ENCODE data around the gene DIS3L. TPM values are rescaled to one million over a fixed set of nuclear protein-coding genes. Genes with fewer than 3 reads are reported as not detected.

The DIS3L gene
- total RNA-seq, 1 donor from 2014 or later: 27.2 TPM

- Mint-ChIP-seq H3K9me3 (no peaks in the 10 kb centered on the region), H3K27ac (no peak overlapping the region), H3K4me1 (peaks cover 20% of the 10 kb centered on the region), H3K4me3 (no peak overlapping the region), H3K36me3 (ENCODE audit: low read depth) (no peaks in the 10 kb centered on the region), H3K27me3 (no peaks in the 10 kb centered on the region)
- no peak for ATAC-seq (ENCODE audit: low read depth)
- intact Hi-C loops (cut with micrococcal nuclease): loop anchor here (5.0 kb wide), 1 partner anchor 651 kb away; no protein-coding TSS in a partner anchor
- ChIA-PET POLR2A (interaction anchor here (0.6 kb wide), 2 partner anchors 35 to 98 kb away, joined by 3 read pairs; partner anchors contain the start of genes MAP2K1 and MEGF11), CTCF (interaction anchor here (0.7 to 1.9 kb wide), 3 partner anchors 650 to 693 kb away, joined by 3 to 6 read pairs (median 4); no protein-coding TSS in a partner anchor)
- DNase-seq: no peak
- no peak for TF ChIP-seq CTCF (IDR thresholded peaks at IDR 0.05)
Measured at GRCh38 chr15:66288551-66289185, 4.7 kb upstream of the DIS3L start.

- Mint-ChIP-seq H3K36me3 (ENCODE audit: low read depth) (no peaks in the 10 kb centered on the region), H3K27me3 (no peaks in the 10 kb centered on the region), H3K4me1 (peaks cover 30% of the 10 kb centered on the region), H3K4me3 (no peak overlapping the region), H3K27ac (no peak overlapping the region), H3K9me3 (no peaks in the 10 kb centered on the region)
- DNase-seq (no peak), ATAC-seq (ENCODE audit: low read depth) (no peak)
- ChIA-PET POLR2A (interaction anchor here (0.7 kb wide), 1 partner anchor 98 kb away, joined by 4 read pairs; no protein-coding TSS in a partner anchor), CTCF (interaction anchor here (1.9 to 4.8 kb wide), 2 partner anchors 208 to 652 kb away, joined by 4 to 17 read pairs; no protein-coding TSS in a partner anchor)
- intact Hi-C loops (cut with micrococcal nuclease): loop anchor here (5.0 to 10.0 kb wide), 3 partner anchors 693 to 985 kb away; partner anchors contain the start of gene RNU5B-1
- no peak for TF ChIP-seq CTCF (IDR thresholded peaks at IDR 0.05)
Measured at GRCh38 chr15:66290007-66290406, 3.4 kb upstream of the DIS3L start.

DNA sequence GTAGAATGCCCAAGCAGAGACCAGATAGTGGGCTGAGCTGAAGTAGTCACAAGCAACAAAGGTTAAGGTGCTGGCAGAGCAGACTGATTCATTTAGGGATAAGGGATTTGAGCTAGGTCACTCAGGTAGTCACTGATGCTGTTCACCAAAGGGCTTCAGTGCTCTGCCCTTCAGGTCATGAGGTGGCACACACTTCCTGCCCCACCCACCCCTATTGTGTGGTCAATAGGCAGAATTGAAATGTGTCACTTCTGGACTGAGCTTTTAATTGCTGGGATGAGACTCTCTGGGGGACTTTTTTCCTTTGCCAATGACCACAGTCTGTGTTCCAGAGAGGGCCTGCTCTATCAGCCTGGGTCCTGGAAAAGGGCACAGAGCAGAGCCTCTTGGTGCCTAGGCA is 2.9 kb upstream of the DIS3L start:
- DNase-seq (no peak), ATAC-seq (ENCODE audit: low read depth) (no peak)
- POLR2A ChIA-PET: no interaction called here
- no peak for TF ChIP-seq CTCF (IDR thresholded peaks at IDR 0.05)
- CTCF ChIA-PET: interaction anchor here (1.9 to 4.8 kb wide), 2 partner anchors 208 to 652 kb away, joined by 4 to 17 read pairs; no protein-coding TSS in a partner anchor
- Mint-ChIP-seq H3K4me1 (peaks cover 30% of the 10 kb centered on the region), H3K9me3 (no peaks in the 10 kb centered on the region), H3K27ac (no peak overlapping the region), H3K36me3 (ENCODE audit: low read depth) (no peaks in the 10 kb centered on the region), H3K4me3 (no peak overlapping the region), H3K27me3 (no peaks in the 10 kb centered on the region)
- intact Hi-C loops (cut with micrococcal nuclease): loop anchor here (5.0 to 10.0 kb wide), 3 partner anchors 693 to 986 kb away; partner anchors contain the start of gene RNU5B-1

- peaks cover 4% of the 10 kb centered on the region for H3K36me3 Mint-ChIP-seq (ENCODE audit: low read depth)
- H3K4me1 Mint-ChIP-seq: peaks cover 30% of the 10 kb centered on the region
- CTCF ChIA-PET: interaction anchor here (4.8 kb wide), 1 partner anchor 207 kb away, joined by 17 read pairs; no protein-coding TSS in a partner anchor
- peak overlapping the region; percentile 82 for H3K4me3 Mint-ChIP-seq
- POLR2A ChIA-PET: interaction anchor here (0.6 to 0.7 kb wide), 2 partner anchors 226 to 649 kb away, joined by 4 to 5 read pairs; no protein-coding TSS in a partner anchor
- ATAC-seq (ENCODE audit: low read depth) (no peak), DNase-seq (no peak)
- no peaks in the 10 kb centered on the region for H3K9me3 Mint-ChIP-seq
- no peaks in the 10 kb centered on the region for H3K27me3 Mint-ChIP-seq
- TF ChIP-seq CTCF (IDR thresholded peaks at IDR 0.05): no peak
- intact Hi-C loops (cut with micrococcal nuclease): loop anchor here (2.0 to 10.0 kb wide), 5 partner anchors 213 to 987 kb away; partner anchors contain the start of genes RAB11A, RNU5B-1, RPL4 and ZWILCH
- peak overlapping the region; percentile 89 for H3K27ac Mint-ChIP-seq
Measured at GRCh38 chr15:66291816-66292570, 1.4 kb upstream of the DIS3L start.

Data from activated B cell treated with CpG ODN at 0.5 μM for 24 hours (primary cell).